GM21717 (cell line): ENCODE measurements around the gene ADGRL2.
A peak's percentile ranks its signal among the peaks of the same experiment; 100 is the strongest.
"Not testable (repeated sequence)": the region's sequence is repeated elsewhere in the genome, so short reads cannot be mapped to it uniquely, and the experiment has no call there.

Source experiments
- ATAC-seq: cut with Tn5 transposase; IDR thresholded peaks from one replicate; pipeline ENCODE4 v1.9.1; 2021; ENCODE audit warnings: mild to moderate bottlenecking, moderate library complexity; ENCODE audit not compliant: unreplicated experiment

The ADGRL2 gene

DNA sequence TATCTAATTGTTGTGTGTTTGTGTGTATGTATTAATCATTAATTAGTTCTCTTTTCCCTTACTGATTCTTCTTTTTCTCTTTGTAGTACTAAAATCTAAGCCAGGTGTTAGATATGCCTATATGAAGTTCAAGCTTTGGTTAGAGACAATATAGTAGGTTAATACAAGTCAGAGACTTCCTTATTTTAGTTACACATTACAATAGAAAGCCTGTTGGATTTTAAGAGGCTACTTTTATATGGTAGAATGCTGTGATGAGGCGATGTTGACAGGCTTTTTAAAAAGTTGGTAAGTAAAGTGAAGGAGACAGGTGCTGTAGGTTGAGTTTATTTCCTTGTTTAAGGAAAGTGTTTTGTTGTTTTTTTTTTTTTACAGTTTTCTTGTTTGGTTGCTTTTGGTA, 45.9 kb downstream of the ADGRL2 start:
- no peak for ATAC-seq

DNA sequence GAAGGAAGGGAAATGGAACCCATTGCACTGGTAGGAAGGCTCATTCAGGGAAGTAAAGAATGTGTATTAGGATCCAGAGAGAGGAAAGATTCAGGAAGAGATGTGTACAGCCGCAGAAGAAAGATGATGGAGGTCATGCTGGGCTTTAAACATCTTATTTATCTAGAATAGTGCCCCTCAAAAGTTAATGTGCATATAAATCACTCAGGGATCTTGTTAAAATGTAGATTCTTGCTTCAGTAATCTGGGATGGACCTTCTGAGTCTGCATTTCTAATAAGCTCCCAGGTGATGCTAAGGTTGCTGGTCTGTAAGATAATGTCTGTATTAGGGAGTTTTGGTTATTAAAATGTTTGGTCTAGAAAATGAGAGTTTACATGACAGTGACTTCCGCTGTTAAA, 46.3 kb downstream of the ADGRL2 start:
- ATAC-seq, result no peak

DNA sequence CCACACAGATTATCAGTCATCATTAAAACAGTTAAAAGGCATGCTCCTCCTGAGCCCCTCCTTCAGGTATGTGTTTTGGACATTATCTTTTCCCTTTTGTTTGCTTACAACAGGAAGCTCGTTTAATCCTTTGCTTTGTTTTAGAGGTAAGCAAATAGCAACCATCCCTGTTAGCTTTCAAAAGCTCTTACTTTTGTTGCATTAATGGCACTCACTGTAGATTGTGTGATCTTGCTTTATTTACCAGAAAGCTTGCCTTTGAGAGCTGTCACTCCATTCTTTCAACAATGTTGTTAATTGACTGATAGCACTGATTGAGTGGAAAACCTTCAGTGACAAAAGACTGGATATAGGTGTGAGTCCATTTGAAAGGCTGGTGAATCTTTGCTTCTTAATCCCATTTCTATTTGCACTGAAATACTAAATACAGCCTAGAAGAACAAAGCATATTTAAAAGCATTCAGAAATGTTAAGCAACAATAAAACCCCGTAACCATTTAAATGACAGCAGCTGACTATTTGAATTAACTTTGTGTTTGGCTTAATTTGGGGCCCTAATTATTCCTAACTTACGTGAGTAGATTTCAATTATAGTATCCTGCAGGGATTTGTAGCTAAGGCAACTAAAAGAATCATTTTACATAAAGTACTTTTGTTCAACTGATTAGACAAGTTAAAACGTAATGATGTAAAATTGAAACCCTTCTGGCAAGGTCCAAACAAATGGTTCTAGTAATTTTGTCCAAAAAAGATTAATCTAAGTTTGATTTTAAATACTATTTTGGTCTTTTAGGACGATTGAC, 48.3 kb downstream of the ADGRL2 start:
- no peak for ATAC-seq

DNA sequence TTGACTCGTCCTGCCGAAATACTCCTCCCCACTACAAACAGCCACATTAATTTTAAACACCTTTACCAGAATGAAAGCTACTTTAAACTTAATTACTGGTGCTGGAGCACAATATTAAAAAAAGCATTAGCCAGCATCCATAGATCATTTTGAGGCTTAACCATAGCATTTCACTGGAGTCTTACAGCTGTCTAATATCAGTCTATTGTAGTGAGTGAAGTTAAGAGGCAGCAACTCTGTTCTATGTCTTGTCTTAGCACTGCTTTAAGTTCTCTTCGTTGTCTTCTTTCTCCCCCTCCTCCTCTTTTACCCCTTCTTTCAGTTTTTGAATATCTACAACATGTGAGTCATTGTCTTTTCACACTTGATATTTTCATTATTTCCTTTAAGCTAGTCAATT, 49.3 kb downstream of the ADGRL2 start:
- ATAC-seq, result no peak

DNA sequence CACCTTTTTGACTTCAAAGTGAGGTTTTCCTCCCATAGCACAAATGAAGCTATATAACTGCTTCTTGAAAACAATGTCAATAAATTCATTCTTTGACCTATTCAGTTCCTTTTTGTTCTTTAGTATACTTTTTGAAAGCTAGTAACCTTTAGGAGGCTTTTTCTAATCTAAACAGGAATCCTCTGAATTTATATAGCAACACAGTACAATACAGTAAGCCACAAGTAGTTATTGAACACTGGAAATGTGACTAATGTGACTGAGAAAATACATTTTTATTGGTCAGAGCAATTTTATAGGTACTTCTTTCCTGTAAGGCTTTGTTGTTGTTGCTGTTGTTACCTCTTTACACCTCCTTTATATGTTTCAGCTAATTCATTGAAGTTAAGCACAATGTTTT, 49.8 kb downstream of the ADGRL2 start:
- no peak for ATAC-seq

DNA sequence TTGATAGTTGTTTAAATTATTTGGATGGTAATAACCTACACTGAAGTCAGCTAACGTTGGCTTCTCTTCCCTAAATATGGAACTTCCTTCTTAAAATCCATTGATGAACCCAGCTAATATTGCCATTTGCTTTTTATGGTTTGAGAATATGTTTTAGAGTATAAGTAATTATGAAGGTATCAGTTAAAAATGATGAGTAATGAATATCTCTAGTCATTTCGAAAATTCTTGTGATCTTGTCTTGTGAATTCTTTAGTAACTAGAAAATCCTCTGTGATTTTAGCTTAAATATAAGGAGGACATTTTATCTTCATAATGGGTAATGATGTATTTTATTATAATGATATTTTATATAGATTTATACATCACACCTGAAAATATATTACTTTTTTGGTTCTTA, 50.5 kb downstream of the ADGRL2 start:
- ATAC-seq, result no peak

DNA sequence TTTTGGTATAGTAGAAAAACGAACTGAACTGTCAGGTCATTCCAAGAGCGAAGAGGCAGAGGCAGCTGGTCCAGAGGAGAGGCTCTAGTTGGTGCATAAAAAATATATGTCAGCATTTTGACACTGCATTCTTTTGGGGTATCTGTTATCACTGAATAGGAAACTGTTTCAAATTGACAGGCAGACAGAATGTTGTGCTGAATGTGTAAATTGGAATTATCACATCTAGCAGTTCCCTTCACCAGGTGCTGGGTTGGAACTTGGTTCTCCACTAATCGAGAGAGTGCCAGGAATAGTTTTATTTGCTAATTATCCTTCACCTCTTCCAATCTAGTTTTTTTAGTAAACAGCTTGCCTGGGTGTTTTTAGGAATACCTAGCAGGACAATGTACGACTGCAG, 52.2 kb downstream of the ADGRL2 start:
- no peak for ATAC-seq

DNA sequence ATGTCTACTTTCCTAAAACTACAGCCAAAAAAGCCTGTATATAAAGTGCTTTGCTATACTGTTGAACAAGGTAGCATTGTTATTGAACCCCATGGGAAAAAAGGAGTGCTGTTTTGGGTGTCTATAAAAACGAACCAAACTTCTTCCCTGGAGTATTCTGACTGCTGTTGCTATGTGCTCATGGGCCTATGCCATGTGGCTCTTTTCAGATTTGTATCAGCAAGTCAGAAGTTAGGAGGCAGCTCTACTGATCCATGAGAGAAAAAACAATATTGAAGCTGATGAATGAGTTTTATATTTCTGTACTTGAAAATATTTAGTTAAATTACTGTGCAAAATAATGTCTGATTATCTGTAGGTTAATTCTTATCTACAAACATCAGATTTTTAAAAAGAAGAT, 66.5 kb downstream of the ADGRL2 start:
- no peak for ATAC-seq

DNA sequence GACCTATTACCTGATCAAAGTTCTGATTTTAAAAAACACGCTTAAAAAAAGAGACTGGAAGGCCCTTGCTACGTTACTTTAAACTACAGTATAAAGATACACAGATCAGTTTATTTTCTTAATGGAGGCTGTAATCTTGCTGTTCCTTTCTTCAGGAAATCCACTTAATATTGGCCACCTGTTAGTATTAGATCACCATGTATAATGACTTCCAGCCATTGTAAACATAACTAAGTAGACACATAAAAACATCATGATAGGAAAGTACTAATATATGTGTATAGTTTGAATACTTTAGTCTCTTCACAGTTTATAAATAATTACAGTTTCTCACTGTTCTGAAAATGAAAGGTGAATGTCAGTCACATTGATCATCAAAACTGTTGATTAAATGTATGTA, 68.6 kb downstream of the ADGRL2 start:
- no peak for ATAC-seq

DNA sequence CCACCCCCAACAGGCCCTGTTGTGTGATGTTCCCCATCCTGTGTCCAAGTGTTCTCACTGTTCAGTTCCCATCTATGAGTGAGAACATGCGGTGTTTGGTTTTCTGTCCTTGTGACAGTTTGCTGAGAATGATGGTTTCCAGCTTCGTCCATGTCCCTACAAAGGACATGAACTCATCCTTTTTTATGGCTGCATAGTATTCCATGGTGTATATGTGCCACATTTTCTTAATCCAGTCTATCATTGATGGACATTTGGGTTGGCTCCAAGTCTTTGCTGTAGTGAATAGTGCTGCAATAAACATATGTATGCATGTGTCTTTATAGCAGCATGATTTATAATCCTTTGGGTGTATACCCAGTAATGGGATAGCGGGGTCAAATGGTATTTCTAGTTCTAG, 70.4 kb downstream of the ADGRL2 start:
- not testable (repeated sequence) for ATAC-seq

DNA sequence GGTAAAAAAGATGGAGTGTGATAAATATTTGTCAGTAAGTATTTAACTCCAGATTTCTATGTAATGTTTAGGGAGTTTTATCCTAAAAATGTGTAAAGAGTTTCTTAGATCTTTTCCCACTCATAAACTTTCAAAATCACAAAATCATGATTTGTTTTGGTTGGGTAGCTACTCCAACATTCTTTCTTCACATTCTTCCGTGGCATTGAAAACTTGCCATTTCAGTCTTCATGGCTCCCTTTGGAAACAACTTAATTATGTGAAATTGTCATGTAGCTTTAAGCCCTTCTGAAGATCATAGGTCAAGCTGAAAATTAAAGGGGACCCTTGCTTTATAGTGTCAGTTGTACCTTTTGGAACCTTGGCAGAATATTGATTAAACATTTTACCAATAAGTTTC, 73.2 kb downstream of the ADGRL2 start:
- ATAC-seq, result no peak

DNA sequence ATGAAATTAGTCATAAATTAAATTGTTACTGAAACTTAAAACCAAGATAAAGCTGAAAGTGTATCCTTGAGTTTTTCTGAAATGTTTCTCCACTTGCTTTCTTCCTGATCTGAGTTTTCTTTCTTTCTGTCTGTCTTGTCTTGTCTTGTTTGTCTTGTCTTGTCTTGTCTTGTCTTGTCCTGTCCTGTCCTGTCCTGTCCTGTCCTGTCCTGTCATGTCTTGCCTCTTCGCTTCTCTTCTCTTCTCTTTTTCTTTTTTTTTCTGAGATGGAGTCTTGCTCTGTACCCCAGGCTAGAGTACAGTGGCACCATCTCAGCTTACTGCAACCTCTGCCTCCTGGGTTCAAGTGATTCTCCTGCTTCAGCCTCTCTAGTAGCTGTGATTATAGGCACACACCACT, 73.7 kb downstream of the ADGRL2 start:
- ATAC-seq, result no peak

DNA sequence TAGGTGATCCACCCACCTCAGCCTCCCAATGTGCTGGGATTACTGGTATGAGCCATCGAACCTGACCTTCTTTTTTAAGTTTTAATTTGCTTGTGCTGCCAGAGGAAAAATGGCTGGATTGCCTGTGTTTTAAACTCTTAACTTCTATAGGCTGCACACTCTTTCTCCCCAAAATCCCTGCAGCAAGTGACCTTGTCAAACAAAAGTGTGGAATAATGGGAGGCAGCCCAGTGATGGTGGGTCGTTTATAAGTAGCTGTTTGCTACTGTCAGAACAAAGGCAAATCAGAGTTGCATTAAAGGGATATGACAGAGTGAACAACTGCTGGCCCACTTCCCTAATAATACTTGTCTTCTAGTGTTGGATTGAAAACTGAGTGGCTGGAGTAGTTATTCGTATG, 74.2 kb downstream of the ADGRL2 start:
- no peak for ATAC-seq

DNA sequence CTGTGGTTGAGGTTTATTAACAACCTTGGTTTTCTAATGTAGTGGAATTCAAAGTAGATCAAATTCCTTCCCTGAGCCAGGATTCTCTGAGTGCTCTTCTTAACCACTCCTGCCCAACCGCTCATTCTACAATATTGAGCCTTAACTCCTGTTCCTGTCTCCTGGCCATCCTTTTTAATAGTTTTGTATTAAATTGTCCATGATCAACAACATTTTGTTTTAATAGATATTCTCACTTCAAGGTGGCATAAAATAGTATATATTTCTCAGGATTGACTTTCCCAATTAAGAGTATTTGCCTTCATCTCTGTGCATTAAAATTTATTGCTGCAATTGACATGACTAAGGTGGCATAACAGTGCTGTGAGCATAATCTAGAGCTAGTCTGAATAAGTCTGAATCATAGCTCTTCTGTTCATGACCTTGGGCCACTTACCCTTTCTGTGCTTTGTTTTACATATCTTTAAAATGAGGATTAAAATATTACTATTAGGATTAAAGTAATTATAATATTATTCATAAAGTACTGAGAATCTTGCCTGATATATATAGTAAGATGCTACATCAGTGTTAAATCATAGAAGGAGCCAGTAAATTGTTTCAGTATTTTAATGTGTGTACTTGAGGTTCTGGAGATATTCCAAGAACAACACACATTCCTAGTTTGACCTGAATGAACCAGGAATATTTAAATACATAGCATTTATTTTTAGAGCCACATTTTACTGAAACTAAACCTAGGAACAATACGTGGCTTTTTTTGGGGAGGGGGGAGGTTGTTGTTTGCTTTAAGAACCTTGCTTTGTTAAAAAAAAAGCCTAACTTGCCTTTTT, 76.4 kb downstream of the ADGRL2 start:
- no peak for ATAC-seq

DNA sequence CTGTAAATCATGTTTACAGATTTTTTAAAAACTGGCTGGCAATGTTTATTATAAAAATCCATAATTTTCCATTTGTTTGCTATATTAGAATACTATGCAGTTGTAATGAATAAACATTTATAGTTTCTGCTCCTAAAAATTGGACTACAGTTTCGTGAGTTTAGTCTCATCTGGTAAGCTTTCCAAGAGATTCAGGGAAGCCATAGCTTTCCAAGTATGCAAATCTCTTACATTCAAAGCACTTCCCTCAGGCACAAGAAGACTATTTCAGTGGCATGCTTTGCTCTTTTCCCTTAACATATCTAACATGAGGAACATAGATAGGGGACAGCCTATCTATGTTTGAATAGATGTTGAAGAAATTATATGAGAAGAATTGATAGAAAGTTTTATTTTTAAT, 77.2 kb downstream of the ADGRL2 start:
- no peak for ATAC-seq

DNA sequence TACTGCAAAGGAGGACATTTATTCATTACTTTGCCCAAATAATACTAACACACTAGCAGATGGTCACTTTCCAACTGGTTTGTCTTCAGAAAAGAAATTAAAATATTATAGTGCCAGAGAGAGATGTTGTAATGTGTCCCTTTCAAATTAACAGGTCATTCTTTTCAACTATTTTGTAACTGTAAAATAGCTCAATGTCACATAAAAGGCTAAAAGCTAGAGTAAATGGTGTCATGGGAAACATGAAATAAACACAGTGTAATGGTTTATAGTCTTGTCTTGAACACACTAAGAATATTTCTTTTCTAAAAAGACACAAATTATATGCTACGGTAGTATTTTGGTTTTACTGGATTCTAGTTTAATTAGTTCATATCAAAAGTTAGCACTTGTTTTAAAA, 77.8 kb downstream of the ADGRL2 start:
- no peak for ATAC-seq

DNA sequence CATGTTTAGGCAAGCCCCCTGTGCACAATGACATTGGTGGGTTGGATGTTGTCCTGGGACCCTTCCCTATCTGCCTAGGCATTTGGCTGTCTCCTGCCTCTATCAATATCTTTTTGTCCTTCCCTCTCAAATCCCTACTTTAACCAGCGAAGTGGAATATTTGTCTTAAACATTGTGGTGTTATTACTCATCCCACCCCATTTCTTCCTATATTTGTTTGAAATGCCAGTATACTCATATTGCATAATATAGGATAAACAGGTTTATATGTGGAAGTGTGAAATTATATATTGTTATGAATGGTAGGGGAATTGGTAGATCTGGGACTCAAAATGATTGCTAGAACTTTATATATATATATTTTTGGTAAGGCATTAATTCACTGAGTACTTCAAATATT, 80.0 kb downstream of the ADGRL2 start:
- no peak for ATAC-seq

DNA sequence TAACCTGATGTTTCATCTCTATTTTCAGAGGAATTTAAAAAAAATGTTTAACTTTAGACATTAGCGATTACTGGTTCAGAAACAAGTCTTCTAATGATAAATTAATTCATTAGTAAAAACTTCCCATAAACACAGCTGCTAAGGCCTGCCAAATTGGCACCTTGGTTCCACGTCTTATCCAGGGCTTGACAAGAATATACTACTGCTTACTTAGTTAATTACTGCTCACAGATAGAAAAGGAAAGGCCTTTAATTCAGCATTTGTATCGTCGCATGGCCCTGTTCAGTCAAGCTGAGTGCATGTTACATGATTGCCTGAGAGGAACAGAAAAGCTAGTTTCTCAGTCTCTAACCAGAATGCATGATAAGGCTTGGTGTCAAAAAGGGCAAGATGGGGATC, 84.6 kb downstream of the ADGRL2 start:
- ATAC-seq, result no peak

DNA sequence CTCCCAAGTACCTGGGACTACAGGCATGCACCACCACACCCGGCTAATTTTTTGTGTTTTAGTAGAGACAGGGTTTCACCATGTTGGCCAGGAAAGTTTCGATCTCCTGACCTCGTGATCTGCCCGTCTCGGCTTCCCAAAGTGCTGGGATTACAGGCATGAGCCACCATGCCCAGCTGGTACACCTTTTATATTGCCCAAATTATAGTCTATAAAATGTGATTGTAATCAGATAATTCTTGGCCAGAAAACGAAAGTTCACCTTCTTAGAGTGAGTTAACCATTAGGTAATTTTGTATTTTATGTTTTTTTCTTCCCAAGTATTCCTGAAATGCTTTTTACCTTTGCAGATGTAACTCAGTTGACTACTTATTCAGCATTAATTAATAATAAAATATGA, 85.6 kb downstream of the ADGRL2 start:
- not testable (repeated sequence) for ATAC-seq

DNA sequence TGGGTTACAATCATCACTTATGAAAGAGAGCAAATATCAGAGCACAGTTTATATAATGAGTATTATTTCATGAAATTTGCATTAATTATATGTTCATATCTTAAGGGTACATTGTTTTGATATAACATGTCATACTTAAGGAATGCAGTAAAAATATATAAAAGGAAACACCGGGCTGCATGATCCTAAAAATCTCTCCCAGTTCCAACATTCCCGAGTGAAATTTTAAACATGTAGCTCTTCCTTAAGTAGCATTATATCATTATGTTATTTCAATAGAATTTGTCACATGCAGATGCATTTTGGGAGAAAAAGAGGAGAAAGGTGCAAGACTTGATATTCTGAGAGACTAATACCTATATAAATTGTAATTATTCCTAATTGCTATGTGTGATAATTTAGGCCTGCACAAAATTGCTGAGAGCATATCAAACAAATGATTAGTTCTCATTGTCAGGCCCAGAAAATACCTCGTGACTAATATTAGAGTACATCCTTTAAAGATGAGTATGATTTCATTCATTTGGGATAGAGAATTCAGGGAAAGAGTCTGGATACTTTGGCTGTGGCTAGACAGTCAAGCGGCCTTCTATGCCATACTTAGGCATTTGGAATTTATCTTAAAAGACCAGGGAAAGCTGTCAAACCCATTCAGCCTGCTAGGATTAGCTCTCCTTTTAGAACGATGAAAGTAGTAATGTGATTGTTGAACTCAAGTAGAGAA, 86.8 kb downstream of the ADGRL2 start:
- ATAC-seq, result no peak

DNA sequence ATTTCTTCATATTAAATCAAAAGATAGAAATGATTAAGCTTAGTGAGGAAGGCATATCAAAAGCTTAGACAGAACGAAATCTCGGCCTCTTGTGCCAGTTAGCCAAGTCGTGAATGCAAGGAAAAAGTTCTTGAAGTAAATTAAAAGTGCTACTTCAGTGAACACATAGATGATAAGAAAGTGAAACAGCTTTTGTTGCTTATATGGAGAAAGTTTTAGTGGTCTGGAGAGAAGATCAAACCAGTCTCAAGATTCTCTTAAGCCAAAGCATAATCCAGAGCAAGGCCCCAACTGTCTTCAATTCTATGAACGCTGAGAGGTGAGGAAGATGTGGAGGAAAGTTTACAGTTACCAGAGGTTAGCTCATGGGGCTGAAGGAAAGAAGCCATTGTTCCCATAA, 88.4 kb downstream of the ADGRL2 start:
- ATAC-seq, result no peak

DNA sequence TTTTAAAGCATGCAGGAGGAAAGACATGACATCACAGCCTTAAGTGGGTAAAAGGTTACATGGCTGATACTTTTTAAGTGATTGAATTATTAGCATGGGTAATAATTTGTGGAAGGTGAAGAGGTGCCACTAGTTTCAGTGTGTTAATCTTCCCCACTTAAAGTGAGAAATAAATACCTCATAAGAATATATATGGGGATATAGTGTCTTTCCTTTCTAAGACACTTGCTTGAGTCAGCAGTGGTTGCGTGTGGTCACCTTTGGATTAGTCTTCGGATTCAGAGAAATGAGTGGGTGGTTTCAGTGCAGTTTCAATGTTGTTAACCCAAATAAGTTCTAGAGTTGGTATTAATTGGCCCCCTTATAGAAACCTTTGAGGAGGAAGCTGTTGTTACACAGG, 94.1 kb downstream of the ADGRL2 start:
- ATAC-seq, result peak; percentile 53
